ENCODE data around the gene SH3PXD2B. TPM values are rescaled to one million over a fixed set of nuclear protein-coding genes. Genes with fewer than 3 reads are reported as not detected.

SH3PXD2B gene
- total RNA-seq, 4 donors from 2014 or later = 26.6 to 48.7 (median 38.9) TPM

DNA sequence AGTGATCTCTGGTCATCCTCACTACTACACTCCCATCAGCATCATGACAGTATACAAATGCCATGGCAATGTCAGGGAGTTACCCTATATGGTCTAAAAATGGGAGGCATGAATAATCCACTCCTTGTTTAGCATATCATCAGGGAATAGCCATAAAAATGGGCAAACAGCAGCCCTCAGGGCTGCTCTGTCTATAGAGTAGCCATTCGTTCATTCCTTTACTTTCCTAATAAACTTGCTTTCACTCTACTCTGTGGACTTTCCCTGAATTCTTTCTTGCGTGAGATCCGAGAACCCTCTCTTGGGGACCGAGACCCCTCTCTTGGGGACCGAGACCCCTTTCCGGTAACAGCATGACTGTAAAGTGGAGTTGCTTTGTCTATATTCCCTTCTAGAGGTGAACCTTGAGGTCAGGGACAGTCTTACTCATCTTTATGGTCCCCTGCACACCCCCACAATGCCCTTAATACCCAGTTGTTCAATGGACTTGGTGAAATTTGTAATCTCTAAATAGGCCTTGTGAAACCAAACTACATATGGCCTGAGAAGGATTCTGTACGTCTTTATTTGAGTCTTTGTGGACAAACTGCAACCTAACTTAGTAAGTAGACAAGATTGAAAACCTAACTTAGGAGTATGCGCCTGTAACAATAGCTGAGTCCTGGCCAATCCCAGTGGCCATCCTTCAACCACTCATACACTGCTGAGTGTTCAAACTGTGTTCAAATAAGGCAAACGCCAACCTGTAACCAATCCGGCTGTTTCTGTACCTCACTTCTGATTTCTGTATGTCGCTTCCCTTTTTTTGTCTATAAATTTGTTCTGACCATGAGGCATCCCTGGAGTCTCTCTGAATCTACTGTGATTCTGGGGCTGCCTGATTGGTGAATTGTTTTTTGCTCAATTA, 138.5 kb downstream of the SH3PXD2B start:
- TF ChIP-seq, protein P1, sequence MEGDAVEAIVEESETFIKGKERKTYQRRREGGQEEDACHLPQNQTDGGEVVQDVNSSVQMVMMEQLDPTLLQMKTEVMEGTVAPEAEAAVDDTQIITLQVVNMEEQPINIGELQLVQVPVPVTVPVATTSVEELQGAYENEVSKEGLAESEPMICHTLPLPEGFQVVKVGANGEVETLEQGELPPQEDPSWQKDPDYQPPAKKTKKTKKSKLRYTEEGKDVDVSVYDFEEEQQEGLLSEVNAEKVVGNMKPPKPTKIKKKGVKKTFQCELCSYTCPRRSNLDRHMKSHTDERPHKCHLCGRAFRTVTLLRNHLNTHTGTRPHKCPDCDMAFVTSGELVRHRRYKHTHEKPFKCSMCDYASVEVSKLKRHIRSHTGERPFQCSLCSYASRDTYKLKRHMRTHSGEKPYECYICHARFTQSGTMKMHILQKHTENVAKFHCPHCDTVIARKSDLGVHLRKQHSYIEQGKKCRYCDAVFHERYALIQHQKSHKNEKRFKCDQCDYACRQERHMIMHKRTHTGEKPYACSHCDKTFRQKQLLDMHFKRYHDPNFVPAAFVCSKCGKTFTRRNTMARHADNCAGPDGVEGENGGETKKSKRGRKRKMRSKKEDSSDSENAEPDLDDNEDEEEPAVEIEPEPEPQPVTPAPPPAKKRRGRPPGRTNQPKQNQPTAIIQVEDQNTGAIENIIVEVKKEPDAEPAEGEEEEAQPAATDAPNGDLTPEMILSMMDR (IDR thresholded peaks at IDR 0.05; ENCODE audit: low read depth) = no peak

DNA sequence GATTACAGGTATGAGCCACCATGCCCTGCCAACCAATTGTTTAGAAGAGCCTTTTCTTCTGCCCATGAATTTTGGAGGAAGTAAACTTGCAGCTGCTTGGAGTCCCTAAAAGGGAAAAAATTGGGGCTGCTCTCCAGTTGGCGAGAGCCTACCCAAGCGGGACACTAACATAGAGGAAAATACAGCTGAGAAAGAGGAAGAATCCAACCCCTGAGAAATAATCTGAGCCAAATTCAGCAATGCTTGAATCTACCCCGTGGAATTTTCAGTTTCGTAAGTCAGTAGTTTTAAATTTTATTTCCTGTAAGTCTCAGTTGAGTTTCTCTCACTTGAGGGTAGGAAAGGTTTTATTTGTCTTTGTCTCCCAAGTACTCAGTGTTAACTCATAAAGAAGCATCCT, 140.4 kb downstream of the SH3PXD2B start:
- TF ChIP-seq, protein P1 (IDR thresholded peaks at IDR 0.05; ENCODE audit: low read depth) = no peak

DNA sequence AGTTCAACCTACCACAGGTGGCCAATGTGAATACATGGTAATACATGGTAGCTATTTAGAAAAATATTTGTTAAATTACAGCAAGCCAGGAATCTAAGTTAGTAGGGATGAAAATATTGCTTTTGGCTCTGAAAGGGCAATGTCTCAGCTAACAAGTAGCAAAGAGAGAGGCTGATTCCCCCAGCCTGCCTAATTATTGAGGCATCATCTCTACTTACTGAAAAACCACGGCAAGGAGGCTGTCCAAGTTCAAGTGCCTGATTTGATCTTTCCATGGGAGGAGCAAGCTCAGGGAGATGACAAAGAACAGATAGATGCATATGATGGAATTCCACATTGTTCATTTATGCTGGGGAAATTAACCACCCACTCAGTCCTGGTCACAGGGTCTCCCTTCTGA, 142.0 kb downstream of the SH3PXD2B start:
- TF ChIP-seq, protein P1 (IDR thresholded peaks at IDR 0.05; ENCODE audit: low read depth) = no peak

DNA sequence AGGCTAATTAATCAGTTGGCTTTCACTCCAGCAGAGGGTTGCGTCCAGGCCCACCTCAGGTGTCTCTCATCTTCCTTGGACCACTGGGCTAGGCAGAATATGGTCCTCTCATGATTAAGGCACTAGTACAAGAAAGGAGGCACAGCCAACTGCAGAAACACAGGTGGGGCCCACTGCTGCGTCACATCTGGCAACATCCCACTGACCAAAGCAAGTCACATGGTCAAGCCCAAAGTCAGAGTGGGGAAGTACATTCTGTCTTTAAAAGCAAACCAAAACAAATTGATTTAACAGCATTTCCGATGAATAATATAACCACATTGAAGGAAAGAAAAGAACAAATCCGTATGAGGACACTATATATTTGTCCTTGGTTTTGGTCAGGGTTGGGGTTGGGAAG, 142.7 kb downstream of the SH3PXD2B start:
- TF ChIP-seq, protein P1 (IDR thresholded peaks at IDR 0.05; ENCODE audit: low read depth) = no peak

DNA sequence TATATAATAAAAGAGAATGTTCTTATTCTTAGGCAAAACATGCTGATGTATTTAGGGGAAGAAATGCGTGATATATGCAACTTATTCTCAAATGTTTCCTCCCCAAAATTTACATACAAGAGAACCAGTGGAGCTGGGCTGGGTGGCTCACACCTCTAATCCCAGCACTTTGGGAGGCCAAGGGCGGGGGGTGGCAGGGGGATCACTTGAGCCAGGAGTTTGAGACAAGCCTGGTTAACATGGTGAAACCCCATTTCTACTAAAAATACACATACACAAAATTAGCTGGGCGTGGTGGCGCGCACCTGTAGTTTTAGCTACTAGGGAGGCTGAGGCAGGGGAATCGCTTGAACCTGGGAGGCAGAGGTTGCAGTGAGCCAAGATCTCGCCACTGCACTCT, 143.3 kb downstream of the SH3PXD2B start:
- TF ChIP-seq, protein P1 (IDR thresholded peaks at IDR 0.05; ENCODE audit: low read depth) = no peak

DNA sequence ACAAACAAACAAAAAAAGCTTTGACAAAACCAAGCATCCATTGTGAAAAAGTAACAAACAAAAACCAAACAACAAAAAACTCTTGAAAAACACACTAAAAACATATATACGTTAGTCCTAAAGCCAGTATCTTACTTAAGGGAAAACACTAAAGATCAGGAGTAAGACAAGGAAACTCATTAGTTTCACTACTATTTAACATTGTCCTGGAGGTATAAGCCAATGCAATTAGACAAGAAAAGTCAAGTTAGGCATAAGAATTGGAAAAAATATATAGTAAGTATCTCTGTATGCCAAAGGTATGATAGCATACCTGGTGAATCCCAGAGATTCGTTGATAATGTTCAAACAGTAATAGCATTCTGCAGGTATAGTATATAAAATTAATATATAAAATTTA, 148.9 kb downstream of the SH3PXD2B start:
- TF ChIP-seq, protein P1 (IDR thresholded peaks at IDR 0.05; ENCODE audit: low read depth) = no peak

DNA sequence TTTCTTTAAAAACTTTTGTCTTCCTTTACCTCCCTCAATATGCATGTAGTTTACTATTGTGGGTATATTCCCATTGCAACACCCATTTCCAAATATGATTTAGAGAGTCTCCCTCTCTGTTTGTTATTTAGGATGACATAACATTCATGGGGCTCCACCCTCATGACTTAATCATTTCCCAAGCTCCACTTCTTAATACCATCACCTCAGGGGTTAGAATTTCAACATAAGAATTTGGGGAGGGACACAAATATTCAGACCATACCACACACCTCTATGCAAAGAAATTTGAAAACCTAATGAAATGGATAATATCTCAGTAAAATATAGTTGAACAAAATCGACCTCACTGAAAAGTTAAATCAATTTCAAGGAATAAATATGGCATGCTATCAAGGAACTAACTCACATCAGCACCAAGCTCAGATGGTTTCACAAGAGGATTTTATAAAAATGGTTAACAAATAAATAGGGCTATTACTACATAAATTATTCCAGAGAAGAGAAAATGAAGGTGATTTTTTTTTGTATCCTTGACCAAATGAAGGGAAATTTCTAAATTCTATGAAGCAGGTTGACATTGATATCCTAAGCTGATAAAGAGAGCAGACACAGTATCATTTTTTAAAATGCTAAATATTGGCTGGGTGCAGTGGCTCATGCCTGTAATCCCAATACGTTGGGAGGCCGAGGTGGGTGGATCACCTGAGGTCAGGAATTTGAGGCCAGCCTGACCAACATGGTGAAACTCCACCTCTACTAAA, 150.6 kb downstream of the SH3PXD2B start:
- TF ChIP-seq, protein P1 (IDR thresholded peaks at IDR 0.05; ENCODE audit: low read depth) = no peak
